HG03442 (cell line): Measurements from ENCODE around the gene ARFGEF3.

Experiments
- ATAC-seq: cut with Tn5 transposase; IDR thresholded peaks from one replicate; pipeline ENCODE4 v1.9.1; 2021; ENCODE audit warnings: mild to moderate bottlenecking, moderate library complexity; ENCODE audit not compliant: unreplicated experiment

ARFGEF3 gene

GRCh38 chr6:138297761-138298298 is 136.1 kb downstream of the ARFGEF3 start:
- no peak for ATAC-seq

GRCh38 chr6:138300469-138300868 is 138.7 kb downstream of the ARFGEF3 start:
- no peak for ATAC-seq

GRCh38 chr6:138302554-138302953 is 140.8 kb downstream of the ARFGEF3 start:
- ATAC-seq, result no peak

GRCh38 chr6:138307352-138307751 is 145.6 kb downstream of the ARFGEF3 start:
- ATAC-seq, result no peak

- no peak for ATAC-seq
Measured at GRCh38 chr6:138307816-138308730, 146.3 kb downstream of the ARFGEF3 start.

GRCh38 chr6:138308731-138309110 is 147.0 kb downstream of the ARFGEF3 start:
- ATAC-seq, result no peak

GRCh38 chr6:138309695-138310094 is 148.0 kb downstream of the ARFGEF3 start:
- no peak for ATAC-seq

- ATAC-seq, result no peak
Measured at GRCh38 chr6:138310294-138310693, 148.6 kb downstream of the ARFGEF3 start.

GRCh38 chr6:138310821-138311220 is 149.1 kb downstream of the ARFGEF3 start:
- no peak for ATAC-seq

GRCh38 chr6:138311268-138311667 is 149.5 kb downstream of the ARFGEF3 start:
- no peak for ATAC-seq

- ATAC-seq, result no peak
Measured at GRCh38 chr6:138318741-138319375, 157.1 kb downstream of the ARFGEF3 start.

GRCh38 chr6:138321934-138322333 is 160.2 kb downstream of the ARFGEF3 start:
- no peak for ATAC-seq

GRCh38 chr6:138323821-138324220 is 162.1 kb downstream of the ARFGEF3 start:
- ATAC-seq, result no peak

GRCh38 chr6:138328210-138328609 is 166.5 kb downstream of the ARFGEF3 start:
- no peak for ATAC-seq

- no peak for ATAC-seq
Measured at GRCh38 chr6:138330763-138331162, 169.0 kb downstream of the ARFGEF3 start.

- no peak for ATAC-seq
Measured at GRCh38 chr6:138331444-138331843, 169.7 kb downstream of the ARFGEF3 start.

GRCh38 chr6:138331984-138332383 is 170.2 kb downstream of the ARFGEF3 start:
- no peak for ATAC-seq

GRCh38 chr6:138334000-138334399 is 172.3 kb downstream of the ARFGEF3 start:
- ATAC-seq, result no peak

- no peak for ATAC-seq
Measured at GRCh38 chr6:138334963-138335362, 173.2 kb downstream of the ARFGEF3 start.

GRCh38 chr6:138336221-138336620 is 174.5 kb downstream of the ARFGEF3 start:
- no peak for ATAC-seq

- no peak for ATAC-seq
Measured at GRCh38 chr6:138337076-138337475, 175.3 kb downstream of the ARFGEF3 start.

- no peak for ATAC-seq
Measured at GRCh38 chr6:138339024-138339423, 177.3 kb downstream of the ARFGEF3 start.
